Limb (tissue), 2 donors: Measurements from ENCODE around the gene ITGA1.

Experiments used
- DNase-seq, 2 donors: peaks; one replicate each; pipeline ENCODE4 v3.0.0-alpha.2; 2016; ENCODE audit errors: extremely low spot score in 2 of 2

Gene ITGA1

GRCh38 chr5:52895572-52896413 lies 108.1 kb downstream of the ITGA1 start:
- DNase-seq, result no peak

GRCh38 chr5:52896534-52897237 lies 109.0 kb downstream of the ITGA1 start:
- DNase-seq, result no peak

- no peak for DNase-seq
These were observed 109.5 kb downstream of the ITGA1 start for GRCh38 chr5:52897238-52897614.

GRCh38 chr5:52898961-52899680 lies 111.4 kb downstream of the ITGA1 start:
- no peak for DNase-seq

- DNase-seq, result no peak
These were observed 115.4 kb downstream of the ITGA1 start for GRCh38 chr5:52903142-52903541.

- DNase-seq, result no peak
These were observed 118.6 kb downstream of the ITGA1 start for GRCh38 chr5:52906343-52906742.

GRCh38 chr5:52906845-52907244 lies 119.1 kb downstream of the ITGA1 start:
- DNase-seq, result no peak

- no peak for DNase-seq
These were observed 121.5 kb downstream of the ITGA1 start for GRCh38 chr5:52909192-52909591.

GRCh38 chr5:52910071-52910470 lies 122.4 kb downstream of the ITGA1 start:
- DNase-seq, result peak in 1 of 2 donors; percentile 35

GRCh38 chr5:52915176-52915875 lies 127.6 kb downstream of the ITGA1 start:
- DNase-seq, result peak; percentile 41 to 75

- DNase-seq, result no peak
These were observed 133.2 kb downstream of the ITGA1 start for GRCh38 chr5:52920929-52921328.

- DNase-seq, result no peak
These were observed 134.7 kb downstream of the ITGA1 start for GRCh38 chr5:52922384-52922783.

- DNase-seq, result no peak
These were observed 136.7 kb downstream of the ITGA1 start for GRCh38 chr5:52924456-52924855.

GRCh38 chr5:52925001-52925400 lies 137.3 kb downstream of the ITGA1 start:
- DNase-seq, result no peak

GRCh38 chr5:52928689-52929088 lies 141.0 kb downstream of the ITGA1 start:
- no peak for DNase-seq

- DNase-seq, result no peak
These were observed 150.5 kb downstream of the ITGA1 start for GRCh38 chr5:52938226-52938625.

- no peak for DNase-seq
These were observed 155.6 kb downstream of the ITGA1 start for GRCh38 chr5:52943285-52943684.

GRCh38 chr5:52943808-52944207 lies 156.1 kb downstream of the ITGA1 start:
- no peak for DNase-seq

GRCh38 chr5:52945040-52945439 lies 157.3 kb downstream of the ITGA1 start:
- DNase-seq, result no peak

- no peak for DNase-seq
These were observed 159.5 kb downstream of the ITGA1 start for GRCh38 chr5:52947208-52947607.

GRCh38 chr5:52947851-52948250 lies 160.1 kb downstream of the ITGA1 start:
- no peak for DNase-seq
